ENCODE measurements around the gene CT47A7.
"Not testable (repeated sequence)": the region's sequence is repeated elsewhere in the genome, so short reads cannot be mapped to it uniquely, and the experiment has no call there.

The CT47A7 gene

GRCh38 chrX:120956500-120956899 is at the start of gene CT47A7:
Gene CT47A7, minus strand, starts transcription at chrX:120956600. Its CDS starts 255 bp downstream, at chrX:120956345.
- DNase-seq = not testable (repeated sequence)

GRCh38 chrX:121000589-121000988 is 44.2 kb upstream of the CT47A7 start:
- DNase-seq = peak; percentile 11

- DNase-seq = no peak
These were observed 43.0 kb upstream of the CT47A7 start for GRCh38 chrX:120999413-120999812.

GRCh38 chrX:120985660-120986059 is 29.3 kb upstream of the CT47A7 start, which contains the start of gene CT47A1:
Gene CT47A1, minus strand, starts transcription at chrX:120985760. Its CDS starts 231 bp downstream, at chrX:120985529.
- not testable (repeated sequence) for DNase-seq

All from fibroblast of skin of right biceps (primary cell).